H1 (cell line): ENCODE results near the gene SMARCC1. TPM values are rescaled to one million over a fixed set of nuclear protein-coding genes. Genes with fewer than 3 reads are reported as not detected.
A peak's percentile ranks its signal among the peaks of the same experiment; 100 is the strongest.

Experiments used
- CTCF ChIA-PET: fragments of 300-600 bp; sonication (Branson Sonifier 250); formaldehyde crosslinking; loops from one replicate; lab custom pipeline; 2021; ENCODE audit not compliant: partially characterized antibody; lab: Charles Lee
- POLR2A ChIA-PET: fragments of 300-600 bp; sonication (Branson Sonifier 250); formaldehyde crosslinking; loops from one replicate; lab custom pipeline; 2021; ENCODE audit warnings: inconsistent platforms; ENCODE audit not compliant: partially characterized antibody; lab: Charles Lee
- DNase-seq, 2 experiments: peaks; one replicate each; pipeline versions ENCODE4 v3.0.0 to v3.0.0-alpha.2; 2010 to 2022; ENCODE audit warnings: low spot score in 2 of 2, low read depth in 1 of 2, mixed read lengths in 1 of 2
- FAIRE-seq: peaks from 2 replicates; lab custom pipeline; 2011; peaks lifted over from hg19 to GRCh38; lab: Jason Lieb, UNC
- H2AFZ ChIP-seq: 2 replicates; pipeline ENCODE4 v1.8.1; 2012; ENCODE audit warnings: low read length, inconsistent platforms
- H2AK5ac ChIP-seq: 2 replicates; pipeline ENCODE4 v1.6.1; 2013; ENCODE audit warnings: low read depth, low read length
- H2BK120ac ChIP-seq: replicated peaks from 2 replicates; pipeline ENCODE3; 2013; ENCODE audit warnings: low read depth, low read length, inconsistent platforms
- H2BK12ac ChIP-seq: 2 replicates; pipeline ENCODE4 v1.6.1; 2013; ENCODE audit warnings: low read depth, low read length
- H2BK15ac ChIP-seq: 2 replicates; pipeline ENCODE4 v1.6.1; 2013; ENCODE audit warnings: low read length
- H2BK20ac ChIP-seq: 2 replicates; pipeline ENCODE4 v1.6.1; 2013; ENCODE audit warnings: low read length
- H2BK5ac ChIP-seq: 2 replicates; pipeline ENCODE4 v1.6.1; 2013; ENCODE audit warnings: low read depth, low read length
- H3K14ac ChIP-seq: 2 replicates; pipeline ENCODE4 v1.6.1; 2013; ENCODE audit warnings: inconsistent platforms; ENCODE audit not compliant: insufficient read length
- H3K18ac ChIP-seq: 2 replicates; pipeline ENCODE4 v1.6.1; 2013; ENCODE audit warnings: low read length; ENCODE audit errors: extremely low read depth
- H3K23ac ChIP-seq: 2 replicates; pipeline ENCODE4 v1.6.1; 2013; ENCODE audit warnings: inconsistent platforms; ENCODE audit not compliant: insufficient read length
- H3K23me2 ChIP-seq: 2 replicates; pipeline ENCODE4 v1.6.1; 2013; ENCODE audit warnings: low read depth, low read length
- H3K27ac ChIP-seq: 2 replicates; pipeline ENCODE4 v1.6.1; 2011; ENCODE audit warnings: low read depth, low read length, inconsistent platforms
- H3K27me3 ChIP-seq, 4 experiments: replicated peaks in 1 of 4; 1 replicate in 1 of 4; 2 replicates in 3 of 4; pipeline versions ENCODE4 v1.6.1 to v1.8.1; 2011 to 2013; ENCODE audit warnings: low read length in 3 of 4, mild to moderate bottlenecking in 3 of 4, inconsistent platforms in 2 of 4, mixed read lengths in 2 of 4, moderate library complexity in 1 of 4; ENCODE audit not compliant: control insufficient read depth in 3 of 4, insufficient read depth in 3 of 4; ENCODE audit errors: extremely low read depth in 1 of 4
- H3K36me3 ChIP-seq, 4 experiments: 2 replicates each; pipeline versions ENCODE4 v1.6.1 to v1.8.1; 2011 to 2013; ENCODE audit warnings: mild to moderate bottlenecking in 4 of 4, low read length in 3 of 4, moderate library complexity in 2 of 4, control low read depth in 1 of 4, inconsistent platforms in 1 of 4; ENCODE audit not compliant: insufficient read depth in 4 of 4, control insufficient read depth in 2 of 4
- H3K4ac ChIP-seq: replicated peaks from 2 replicates; pipeline ENCODE3; 2013; ENCODE audit warnings: low read length, low read depth, mixed read lengths, inconsistent platforms; ENCODE audit not compliant: insufficient read length
- H3K4me1 ChIP-seq, 4 experiments: replicated peaks in 1 of 4; 1 replicate in 1 of 4; 2 replicates in 3 of 4; pipeline versions ENCODE4 v1.6.1 to v1.8.1; 2011 to 2013; ENCODE audit warnings: low read length in 3 of 4, inconsistent platforms in 2 of 4, mixed read lengths in 1 of 4; ENCODE audit not compliant: insufficient read depth in 4 of 4, control insufficient read depth in 3 of 4
- H3K4me2 ChIP-seq, 2 experiments: 2 replicates each; pipeline versions ENCODE4 v1.6.1 to v1.8.1; 2011 to 2013; ENCODE audit warnings: low read depth in 2 of 2, low read length in 2 of 2, control low read depth in 1 of 2, inconsistent platforms in 1 of 2, mild to moderate bottlenecking in 1 of 2; ENCODE audit not compliant: insufficient read depth in 1 of 2
- H3K4me3 ChIP-seq, 4 experiments: fragments of 200-600, 300-600 bp in 1 of 4; sonication (generic), shearing (Covaris generic), sonication (Bioruptor Twin) in 1 of 4; 2 replicates each; pipeline versions ENCODE4 v1.5.1 to v1.8.1; 2011 to 2016; ENCODE audit warnings: low read length in 4 of 4, low read depth in 3 of 4, control low read depth in 2 of 4, inconsistent platforms in 2 of 4, mild to moderate bottlenecking in 2 of 4, mixed read lengths in 1 of 4, moderate library complexity in 1 of 4; ENCODE audit not compliant: insufficient read depth in 2 of 4; ENCODE audit errors: extremely low read depth in 1 of 4
- H3K56ac ChIP-seq: replicated peaks from 2 replicates; pipeline ENCODE3; 2013; ENCODE audit warnings: low read depth, mild to moderate bottlenecking, mixed read lengths, low read length, inconsistent platforms; ENCODE audit not compliant: insufficient read length
- H3K79me1 ChIP-seq: 2 replicates; pipeline ENCODE4 v1.6.1; 2013; ENCODE audit warnings: low read depth, low read length, control low read depth
- H3K79me2 ChIP-seq, 2 experiments: 2 replicates each; pipeline versions ENCODE4 v1.6.1 to v1.8.1; 2012 to 2013; ENCODE audit warnings: low read length in 2 of 2, mild to moderate bottlenecking in 2 of 2, inconsistent platforms in 1 of 2; ENCODE audit not compliant: insufficient read depth in 2 of 2, control insufficient read depth in 1 of 2
- H3K9ac ChIP-seq, 4 experiments: replicated peaks in 1 of 4; 1 replicate in 1 of 4; 2 replicates in 3 of 4; pipeline versions ENCODE4 v1.6.1 to v1.8.1; 2011 to 2013; ENCODE audit warnings: low read depth in 3 of 4, low read length in 3 of 4, control low read depth in 2 of 4, mild to moderate bottlenecking in 2 of 4, moderate library complexity in 2 of 4, inconsistent platforms in 1 of 4; ENCODE audit errors: extremely low read depth in 1 of 4
- H3K9me3 ChIP-seq, 2 experiments: 2 replicates each; pipeline versions ENCODE4 v1.6.1 to v1.8.1; 2012 to 2013; ENCODE audit warnings: mild to moderate bottlenecking in 2 of 2, moderate library complexity in 2 of 2, control low read depth in 1 of 2, inconsistent platforms in 1 of 2, low read depth in 1 of 2, low read length in 1 of 2, mixed read lengths in 1 of 2; ENCODE audit not compliant: insufficient read depth in 2 of 2
- H4K20me1 ChIP-seq, 2 experiments: replicated peaks in 1 of 2; 2 replicates each; pipeline versions ENCODE3 to v1.8.1; 2011 to 2013; ENCODE audit warnings: inconsistent platforms in 2 of 2, low read length in 2 of 2, mild to moderate bottlenecking in 1 of 2; ENCODE audit not compliant: insufficient read depth in 2 of 2, control insufficient read depth in 1 of 2
- H4K5ac ChIP-seq: 2 replicates; pipeline ENCODE4 v1.6.1; 2013; ENCODE audit warnings: low read length, low read depth, mixed read lengths, inconsistent platforms; ENCODE audit not compliant: insufficient read length
- H4K8ac ChIP-seq: 2 replicates; pipeline ENCODE4 v1.8.0; 2013; ENCODE audit warnings: mild to moderate bottlenecking, moderate library complexity, low read length, inconsistent platforms; ENCODE audit not compliant: insufficient read depth; ENCODE audit errors: extremely low read depth
- H4K91ac ChIP-seq: replicated peaks from 2 replicates; pipeline ENCODE3; 2013; ENCODE audit warnings: low read length, mixed read lengths, inconsistent platforms; ENCODE audit not compliant: insufficient read length
- ATF3 ChIP-seq: IDR thresholded peaks from 2 replicates; pipeline ENCODE4 v1.6.1; 2011; ENCODE audit warnings: low read depth, mild to moderate bottlenecking, low read length; ENCODE audit not compliant: insufficient read depth
- BCL11A ChIP-seq, 2 experiments: IDR thresholded peaks; one replicate each; pipeline ENCODE4 v1.6.1; 2011; ENCODE audit warnings: low read depth in 2 of 2, low read length in 2 of 2, mild to moderate bottlenecking in 2 of 2
- CEBPB ChIP-seq: IDR thresholded peaks from 2 replicates; pipeline ENCODE4 v1.6.1; 2012; ENCODE audit warnings: low read depth, low read length
- EP300 ChIP-seq, 2 experiments: IDR thresholded peaks; 1 replicate in 1 of 2; 2 replicates in 1 of 2; pipeline ENCODE4 v1.6.1; 2011 to 2012; ENCODE audit warnings: low read depth in 2 of 2, low read length in 2 of 2, mild to moderate bottlenecking in 2 of 2, borderline replicate concordance in 1 of 2, inconsistent platforms in 1 of 2, moderate library complexity in 1 of 2
- FOSL1 ChIP-seq: IDR thresholded peaks from 2 replicates; pipeline ENCODE4 v1.6.1; 2011; ENCODE audit warnings: mild to moderate bottlenecking, low read depth, low read length, moderate library complexity; ENCODE audit not compliant: insufficient read depth
- GTF2F1 ChIP-seq: IDR thresholded peaks from 2 replicates; pipeline ENCODE4 v1.6.1; 2012; ENCODE audit warnings: low read depth, low read length, improper control_type of control experiment, borderline replicate concordance
- HDAC2 ChIP-seq, 2 experiments: fragments of 300-600 bp in 1 of 2; sonication (generic) in 1 of 2; IDR thresholded peaks; 2 replicates each; pipeline ENCODE4 v1.6.1; 2011 to 2012; ENCODE audit warnings: low read depth in 2 of 2, low read length in 2 of 2, mild to moderate bottlenecking in 2 of 2, moderate library complexity in 2 of 2, borderline replicate concordance in 1 of 2, inconsistent platforms in 1 of 2
- PHF8 ChIP-seq: fragments of 200-600 bp; sonication (generic); conservative IDR thresholded peaks from 2 replicates; pipeline ENCODE4 v1.7.1; 2012; ENCODE audit warnings: low read depth, mild to moderate bottlenecking, inconsistent platforms, low read length, moderate library complexity
- RAD21 ChIP-seq, 2 experiments: IDR thresholded peaks in 1 of 2; conservative IDR thresholded peaks in 1 of 2; 2 replicates each; pipeline ENCODE4 v1.6.1; 2011; ENCODE audit warnings: low read depth in 2 of 2, low read length in 2 of 2, improper control_type of control experiment in 1 of 2, inconsistent platforms in 1 of 2, mild to moderate bottlenecking in 1 of 2, moderate library complexity in 1 of 2
- TAF7 ChIP-seq: optimal IDR thresholded peaks from 2 replicates; pipeline ENCODE3; 2011; ENCODE audit warnings: low read depth, mild to moderate bottlenecking, inconsistent platforms, low read length, moderate library complexity, borderline replicate concordance
- TCF12 ChIP-seq: IDR thresholded peaks from 2 replicates; pipeline ENCODE4 v1.6.1; 2011; ENCODE audit warnings: low read depth, mild to moderate bottlenecking, low read length
- whole genome bisulfite sequencing, 2 experiments: shearing (Covaris generic) in 1 of 2; methylation state at CpG; one replicate each; pipeline versions ENCODE4 v1.1.6 to v1.1.7; 2013 to 2015; ENCODE audit warnings: low lambda C conversion rate in 2 of 2, mixed read lengths in 2 of 2, inconsistent platforms in 1 of 2, low coverage in 1 of 2, missing lambda C conversion rate in 1 of 2; ENCODE audit not compliant: insufficient replicate concordance in 2 of 2, insufficient coverage in 1 of 2, insufficient read length in 1 of 2; ENCODE audit errors: extremely low coverage in 1 of 2, missing lambda C conversion rate in 1 of 2; 5-methylcytosine and 5-hydroxymethylcytosine counted together
- polyA plus RNA-seq, 7 experiments: library from polyadenylated mRNA; depleted of rRNA in 3 of 7; stranded (reverse) in 5 of 7; unstranded in 2 of 7; fragments of >200 nt in 5 of 7; fragments of 200-250 nt in 2 of 7; gene quantifications; 1 replicate in 5 of 7; 2 replicates in 1 of 7; 4 replicates in 1 of 7; pipeline versions ENCODE4 v1.2.1 to v1.2.3, GENCODE V29; 2011 to 2013; ENCODE audit warnings: missing spikeins in 2 of 7, mixed read lengths in 2 of 7
- total RNA-seq: library from RNA; stranded (reverse); fragmentation: NEBNext Ultra II Directional; extraction: Animal tissue kit (Norgen Biotek cat#: 25700); gene quantifications from 2 replicates; pipeline ENCODE4 v1.2.1, GENCODE V29; 2021

The SMARCC1 gene
- total and polyA plus RNA-seq, 2 of the 8 experiments (the other 6 are each of a cell fraction or from before 2014, with no cell fraction given), result 64.1 to 335 TPM

- Histone ChIP-seq H3K9me3 (no peaks in the 10 kb centered on the region), H3K23ac (no peak overlapping the region), H4K91ac (no peak overlapping the region), H3K4me1 (peaks cover 0 to 11% (median 3%) of the 10 kb centered on the region in 4 experiments; a peak in 4 of 7 replicates), H3K27ac (no peak overlapping the region), H3K27me3 (peaks cover 12 to 34% (median 26%) of the 10 kb centered on the region in 4 experiments), H3K56ac (no peak overlapping the region), H2AK5ac (no peak overlapping the region), H3K14ac (no peak overlapping the region), H2BK12ac (no peak overlapping the region), H3K4me2 (peak overlapping the region; percentile 54 to 88), H2BK15ac (no peak overlapping the region), H3K4me3 (peak overlapping the region; percentile 33 to 68 (median 40)), H3K23me2 (peaks cover 7% of the 10 kb centered on the region; the same call in 1 of the 2 replicates), H4K8ac (no peak overlapping the region), H4K5ac (no peak overlapping the region), H2BK120ac (no peak overlapping the region), H3K36me3 (no peaks in the 10 kb centered on the region), H2AFZ (no peak overlapping the region; the same call in 1 of the 2 replicates), H4K20me1 (no peaks in the 10 kb centered on the region), H3K9ac (no peak overlapping the region), H3K79me2 (no peaks in the 10 kb centered on the region), H3K18ac (no peak overlapping the region), H3K4ac (no peak overlapping the region), H2BK5ac (no peak overlapping the region), H3K79me1 (no peaks in the 10 kb centered on the region), H2BK20ac (no peak overlapping the region)
- ChIA-PET CTCF (interaction anchor here (1.7 to 1.8 kb wide), 3 partner anchors 13 to 57 kb away, joined by 5 to 12 read pairs (median 9); no protein-coding TSS in a partner anchor), POLR2A (interaction anchor here (1.6 to 1.9 kb wide), 2 partner anchors 9 to 55 kb away, joined by 3 to 7 read pairs; no protein-coding TSS in a partner anchor)
- 2% methylated on average over 24 of the region's 57 CpGs; no CpG with 5 or more reads in 1 of the 2 experiments for WGBS, 2 experiments
- FAIRE-seq (no peak), DNase-seq (peak in 1 of 2 experiments; percentile 77)
- TF ChIP-seq FOSL1, result no peak
- TF ChIP-seq ATF3, result no peak
- TF ChIP-seq CEBPB, result no peak
- no peak for TF ChIP-seq HDAC2 (IDR thresholded peaks at IDR 0.05; ENCODE audit: borderline replicate concordance in 1 of 2, low read depth in 2 of 2, low read length in 2 of 2)
- no peak for TF ChIP-seq BCL11A (IDR thresholded peaks at IDR 0.05; ENCODE audit: low read depth in 2 of 2, low read length in 2 of 2)
- no peak for TF ChIP-seq RAD21 (IDR thresholded peaks at IDR 0.05 in 1 of 2, conservative IDR thresholded peaks at IDR 0.05 in 1 of 2; ENCODE audit: low read depth in 2 of 2, low read length in 2 of 2)
- no peak for TF ChIP-seq PHF8
- no peak for TF ChIP-seq GTF2F1
- TF ChIP-seq EP300 (IDR thresholded peaks at IDR 0.05; ENCODE audit: borderline replicate concordance in 1 of 2, low read depth in 2 of 2, low read length in 2 of 2), result no peak
- TF ChIP-seq TCF12, result no peak
- TF ChIP-seq TAF7, result no peak
Measured at GRCh38 chr3:47578119-47578632, 203.5 kb downstream of the SMARCC1 start.
